Raji (cell line): ENCODE results near the gene MYADML2.

ENCODE experiments used
- POLR2A ChIP-seq: IDR thresholded peaks from 2 replicates; pipeline ENCODE4 v1.6.1; 2011; ENCODE audit warnings: low read depth, low read length, control low read depth; ENCODE audit not compliant: insufficient read depth

Gene MYADML2

GRCh38 chr17:81906476-81907218, 40.4 kb downstream of the MYADML2 start:
- TF ChIP-seq POLR2A = no peak

- TF ChIP-seq POLR2A = no peak
Observed at GRCh38 chr17:81905993-81906392, 41.0 kb downstream of the MYADML2 start.

GRCh38 chr17:81905424-81905875, 41.6 kb downstream of the MYADML2 start:
- TF ChIP-seq POLR2A = no peak

GRCh38 chr17:81904600-81905423, 42.2 kb downstream of the MYADML2 start:
- TF ChIP-seq POLR2A = no peak

- TF ChIP-seq POLR2A = no peak
Observed at GRCh38 chr17:81903896-81904599, 43.0 kb downstream of the MYADML2 start.

DNA sequence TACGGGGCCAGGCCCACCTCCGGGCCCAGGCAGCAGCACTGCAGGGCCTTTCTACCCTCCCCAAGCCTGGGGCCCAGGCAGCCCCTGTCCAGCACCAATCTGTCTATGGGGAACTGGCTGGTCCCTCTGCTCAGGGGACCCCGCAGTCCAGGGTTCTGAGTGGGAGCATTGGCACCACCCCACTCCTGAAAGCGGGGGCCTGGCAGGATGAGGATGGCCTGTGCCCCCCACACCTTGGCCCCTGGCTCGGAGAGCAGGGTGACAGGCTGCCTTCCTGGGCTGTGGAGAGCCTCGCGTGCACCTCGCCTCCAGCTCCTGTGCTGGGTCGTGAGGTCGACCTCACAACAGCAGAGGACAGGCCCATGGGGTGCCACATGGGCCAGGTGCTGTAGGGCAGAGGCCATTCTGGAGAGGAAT, 43.6 kb downstream of the MYADML2 start:
- no peak for TF ChIP-seq POLR2A

DNA sequence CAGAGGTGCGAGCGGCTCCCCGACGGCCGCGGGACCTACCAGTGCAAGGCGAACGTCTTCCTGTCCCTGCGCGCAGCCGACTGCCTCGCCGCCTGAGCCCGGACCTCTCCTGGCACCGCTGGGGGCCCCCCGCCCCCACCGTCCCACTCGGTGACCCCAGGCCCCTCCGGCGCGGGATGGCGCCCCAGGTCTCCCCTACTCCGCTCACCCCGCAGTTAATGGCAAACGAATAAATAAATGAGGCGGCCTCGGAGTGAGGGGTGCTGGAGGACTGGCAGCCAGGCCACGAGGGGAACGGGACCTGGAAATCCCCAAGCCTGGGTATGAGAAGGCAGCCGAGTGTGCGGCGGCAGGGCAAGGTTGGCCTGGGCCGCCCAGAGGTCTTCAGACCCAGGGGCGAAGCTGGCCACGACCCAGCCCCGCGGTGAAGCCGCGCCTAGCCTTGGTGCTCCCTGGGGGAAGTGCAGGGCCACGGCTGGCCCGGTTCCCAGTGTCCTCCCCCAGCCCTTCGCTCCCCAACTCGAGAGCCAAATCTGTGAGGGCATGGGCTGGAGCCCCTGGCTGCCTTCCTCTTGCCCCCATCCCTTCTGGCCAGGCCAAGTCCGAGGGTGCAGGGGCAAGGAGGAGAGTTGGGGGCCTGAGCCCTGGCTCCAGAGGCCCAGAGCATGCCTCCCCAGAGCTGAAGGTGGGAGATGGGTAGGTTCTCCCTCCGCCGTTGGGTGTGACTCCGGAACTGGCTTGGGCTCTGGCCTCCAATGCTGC, 44.2 kb downstream of the MYADML2 start:
- TF ChIP-seq POLR2A = no peak

DNA sequence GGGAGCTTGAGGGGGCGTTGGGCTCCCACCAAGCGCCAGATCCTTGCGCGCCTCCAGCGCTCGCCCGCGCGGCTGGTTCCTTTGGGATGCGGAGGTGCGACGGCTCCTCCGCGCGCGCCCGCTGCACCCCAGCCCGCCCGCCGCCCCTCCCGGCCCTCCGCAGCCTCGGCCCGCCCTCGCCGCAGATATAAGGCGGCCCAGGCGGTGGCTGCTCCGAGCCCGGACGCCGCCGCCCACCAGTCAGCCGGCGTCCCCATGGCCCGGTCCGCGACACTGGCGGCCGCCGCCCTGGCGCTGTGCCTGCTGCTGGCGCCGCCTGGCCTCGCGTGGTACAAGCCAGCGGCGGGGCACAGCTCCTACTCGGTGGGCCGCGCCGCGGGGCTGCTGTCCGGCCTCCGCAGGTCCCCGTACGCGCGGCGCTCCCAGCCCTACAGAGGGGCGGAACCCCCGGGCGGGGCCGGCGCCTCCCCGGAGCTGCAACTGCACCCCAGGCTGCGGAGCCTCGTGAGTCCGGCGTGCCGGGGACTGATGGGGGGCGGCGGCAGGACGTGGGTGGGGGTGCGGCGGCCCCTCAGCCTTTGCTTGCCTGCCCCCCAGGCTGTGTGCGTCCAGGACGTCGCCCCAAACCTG, 44.9 kb downstream of the MYADML2 start, which contains the start of gene NPB:
TSS of gene NPB (plus strand) at position 216 of the 630 bp plus-strand sequence. CDS start at position 256, 40 bp downstream.
- TF ChIP-seq POLR2A = no peak

DNA sequence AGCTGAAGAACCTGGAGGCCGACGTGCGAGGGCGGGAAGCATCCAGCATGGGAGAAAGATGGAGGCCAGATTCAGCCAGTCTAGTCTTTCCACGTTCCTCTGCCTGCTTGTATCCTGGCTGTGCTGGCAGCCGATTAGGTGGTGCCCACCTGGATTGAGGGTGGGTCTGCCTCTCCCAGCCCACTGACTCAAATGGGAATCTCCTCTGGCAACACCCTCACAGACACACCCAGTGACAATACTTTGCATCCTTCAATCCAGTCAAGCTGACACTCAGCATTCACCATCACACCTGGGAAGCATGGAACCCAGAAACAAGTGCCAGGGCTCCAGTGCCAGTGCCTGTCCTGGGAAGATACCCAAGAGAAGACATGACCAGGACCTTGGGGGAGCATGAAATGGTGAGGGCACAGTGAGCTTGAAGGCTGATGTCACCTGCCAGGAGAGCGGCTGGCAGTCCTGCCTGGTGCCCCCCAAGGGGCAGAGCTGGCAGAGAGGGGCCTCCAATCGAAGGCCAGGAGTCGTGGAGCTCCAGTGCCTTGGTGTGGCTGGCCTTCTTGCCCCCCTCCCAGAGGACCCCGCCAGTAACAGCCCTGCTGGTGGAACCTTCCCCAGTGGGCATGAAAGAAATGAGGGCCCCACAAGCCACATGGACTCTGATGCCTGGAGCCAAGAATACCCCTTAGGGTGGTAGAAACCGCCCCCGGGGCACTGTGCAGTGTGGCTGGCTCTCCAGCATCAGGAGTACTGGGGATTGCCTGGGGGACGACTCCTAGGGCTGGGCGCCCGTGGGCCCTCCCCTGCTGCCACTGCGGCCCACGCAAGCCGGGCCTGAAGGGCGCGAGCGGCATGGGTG, 45.6 kb downstream of the MYADML2 start:
- no peak for TF ChIP-seq POLR2A

GRCh38 chr17:81900181-81900820, 46.7 kb downstream of the MYADML2 start:
- no peak for TF ChIP-seq POLR2A

GRCh38 chr17:81899514-81900166, 47.4 kb downstream of the MYADML2 start:
- no peak for TF ChIP-seq POLR2A

DNA sequence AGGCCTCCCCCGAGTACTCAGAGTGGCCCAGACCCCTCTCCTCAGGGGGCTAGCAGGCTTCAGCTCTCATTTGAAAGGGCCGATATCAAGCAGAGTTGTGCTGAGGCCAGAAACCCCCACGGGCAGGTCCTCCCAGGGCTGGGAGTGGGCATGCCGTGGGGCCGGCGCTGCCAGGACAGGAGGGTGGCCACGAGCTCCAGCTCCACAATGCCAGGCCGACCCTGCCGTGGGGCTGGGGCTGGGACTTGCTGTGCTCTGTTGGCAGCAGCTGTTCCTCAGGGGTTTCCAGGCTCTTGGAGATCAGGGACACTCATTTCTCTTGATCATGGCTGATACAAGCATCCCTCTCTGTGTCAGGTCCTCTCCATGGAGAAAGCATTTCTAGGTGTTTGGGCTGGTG, 48.1 kb downstream of the MYADML2 start:
- no peak for TF ChIP-seq POLR2A

- no peak for TF ChIP-seq POLR2A
Observed at GRCh38 chr17:81898029-81898866, 48.8 kb downstream of the MYADML2 start.
